GM18519 (cell line): ENCODE results near the gene AFMID.
A peak's percentile ranks its signal among the peaks of the same experiment; 100 is the strongest.
"Not testable (repeated sequence)": the region's sequence is repeated elsewhere in the genome, so short reads cannot be mapped to it uniquely, and the experiment has no call there.

Experiments
- ATAC-seq: cut with Tn5 transposase; IDR thresholded peaks from one replicate; pipeline ENCODE4 v1.9.1; 2021; ENCODE audit warnings: mild to moderate bottlenecking, moderate library complexity; ENCODE audit not compliant: unreplicated experiment, low FRiP score

AFMID gene, protein sequence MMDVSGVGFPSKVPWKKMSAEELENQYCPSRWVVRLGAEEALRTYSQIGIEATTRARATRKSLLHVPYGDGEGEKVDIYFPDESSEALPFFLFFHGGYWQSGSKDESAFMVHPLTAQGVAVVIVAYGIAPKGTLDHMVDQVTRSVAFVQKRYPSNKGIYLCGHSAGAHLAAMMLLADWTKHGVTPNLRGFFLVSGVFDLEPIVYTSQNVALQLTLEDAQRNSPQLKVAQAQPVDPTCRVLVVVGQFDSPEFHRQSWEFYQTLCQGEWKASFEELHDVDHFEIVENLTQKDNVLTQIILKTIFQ

DNA sequence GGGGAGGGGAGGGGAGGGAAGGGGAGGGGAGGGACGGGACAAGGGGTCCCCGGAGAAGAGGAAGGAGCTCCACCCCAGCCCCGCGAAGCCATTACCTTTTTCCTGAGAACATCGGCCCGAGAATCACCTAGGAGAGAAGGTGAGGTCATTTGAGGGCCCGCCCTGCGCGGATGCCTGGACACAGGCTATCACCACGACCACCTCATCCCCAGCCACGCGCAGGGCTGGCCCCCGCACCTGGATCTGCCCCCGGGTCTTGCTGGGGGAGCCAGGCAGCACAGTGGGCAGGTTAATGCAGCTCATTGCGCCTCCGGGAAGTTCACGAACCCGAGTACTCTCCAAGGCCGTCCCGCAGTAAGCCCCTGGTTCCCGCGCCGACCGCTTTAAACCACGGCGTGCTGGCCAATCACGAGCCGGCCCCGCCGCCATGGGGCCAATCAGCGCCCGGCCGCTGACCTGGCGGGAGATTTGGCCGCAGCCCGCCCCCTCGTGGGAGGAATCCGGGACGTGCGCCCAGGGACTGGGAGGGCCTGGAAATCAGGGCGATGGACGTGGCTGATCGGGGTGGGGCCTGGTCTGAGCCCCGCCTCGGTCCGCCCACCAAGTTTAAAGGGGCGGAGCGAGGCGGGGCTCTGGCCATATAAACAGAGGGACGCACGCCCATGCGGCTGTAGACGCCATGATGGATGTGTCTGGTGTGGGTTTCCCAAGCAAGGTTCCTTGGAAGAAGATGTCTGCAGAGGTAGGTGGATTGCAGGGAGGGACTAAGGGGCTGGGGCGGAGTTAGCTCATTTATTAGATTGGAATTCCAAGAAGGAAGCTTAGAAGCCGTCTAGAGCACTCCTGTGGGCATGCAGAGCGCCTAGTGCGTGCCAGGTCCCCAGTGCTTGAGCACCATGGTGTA, at the start of gene AFMID, which contains the start of gene TK1:
Gene AFMID (plus strand): TSS at position 671 of the 904 bp plus-strand sequence. CDS start 9 bp downstream, at position 680.
Gene TK1 (minus strand): TSS at position 361 of the 904 bp plus-strand sequence. CDS start 58 bp downstream, at position 303.
- ATAC-seq, result peak; percentile 71

DNA sequence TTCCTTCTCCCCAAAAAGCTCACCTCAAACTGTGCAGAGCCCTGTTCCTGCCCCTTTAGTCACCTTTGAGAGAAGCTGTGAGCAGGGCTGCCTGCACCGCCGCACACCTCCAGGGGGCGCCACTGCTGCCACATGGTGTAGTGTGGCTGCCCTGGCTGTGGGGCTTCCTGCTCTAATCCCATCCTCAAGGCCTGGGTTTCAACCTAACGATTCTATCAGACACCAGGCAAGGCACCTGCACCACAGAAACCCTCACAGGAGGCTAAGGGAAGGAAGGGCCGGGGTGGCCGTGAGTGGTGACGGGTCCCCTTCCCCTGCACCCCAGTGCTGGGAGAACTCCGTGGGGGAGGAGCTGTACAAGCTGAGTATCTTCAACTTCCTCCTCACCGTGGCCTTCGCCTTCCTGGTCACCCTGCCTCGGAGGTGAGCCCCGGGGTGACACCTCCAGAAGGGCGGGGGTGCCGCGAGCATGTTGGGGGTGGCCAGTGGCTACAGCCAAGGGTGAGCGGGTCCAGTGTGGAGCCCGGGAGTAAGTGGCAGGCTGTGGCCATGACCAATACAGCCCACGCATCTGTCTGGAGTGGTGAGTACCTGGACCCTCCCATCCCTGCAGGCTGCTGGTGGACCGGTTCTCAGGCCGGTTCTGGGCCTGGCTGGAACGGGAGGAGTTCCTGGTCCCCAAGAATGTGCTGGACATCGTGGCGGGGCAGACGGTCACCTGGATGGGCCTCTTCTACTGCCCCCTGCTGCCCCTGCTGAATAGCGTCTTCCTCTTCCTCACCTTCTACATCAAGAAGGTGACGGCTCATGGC, 49.6 kb upstream of the AFMID start:
- ATAC-seq, result no peak

DNA sequence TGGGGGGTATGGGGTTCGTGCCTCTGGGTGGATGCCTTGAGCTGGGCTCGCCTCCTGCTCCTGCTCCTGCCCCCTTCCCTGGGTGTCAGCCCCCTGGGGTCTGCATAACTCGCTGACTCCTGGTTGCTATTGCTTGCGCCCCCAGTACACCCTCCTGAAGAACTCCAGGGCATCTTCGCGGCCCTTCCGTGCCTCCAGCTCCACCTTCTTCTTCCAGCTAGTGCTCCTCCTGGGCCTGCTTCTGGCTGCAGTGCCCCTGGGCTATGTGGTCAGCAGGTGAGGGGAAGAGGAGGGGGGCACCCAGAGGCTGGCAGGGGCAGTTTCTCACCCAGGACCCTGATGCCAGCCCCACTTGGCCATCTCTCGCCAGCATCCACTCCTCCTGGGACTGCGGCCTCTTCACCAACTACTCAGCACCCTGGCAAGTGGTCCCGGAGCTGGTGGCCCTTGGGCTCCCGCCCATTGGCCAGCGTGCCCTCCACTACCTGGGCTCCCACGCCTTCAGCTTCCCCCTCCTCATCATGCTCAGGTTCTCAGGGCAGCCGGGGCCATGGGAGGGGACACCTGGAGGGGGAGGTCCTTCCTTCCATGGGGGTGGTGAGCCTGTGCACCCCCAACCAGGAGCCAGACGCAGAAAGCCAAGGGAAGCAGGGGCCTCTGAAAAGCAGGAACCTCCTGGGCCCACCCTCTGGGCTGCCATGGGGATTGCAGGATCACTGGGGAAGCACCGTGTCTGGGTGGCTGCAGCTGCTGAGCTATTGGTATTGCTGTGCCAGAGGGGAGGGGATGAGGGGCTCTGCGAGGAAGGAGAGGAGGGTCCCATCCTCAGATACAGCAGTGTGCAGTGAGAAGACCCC, 48.7 kb upstream of the AFMID start:
- no peak for ATAC-seq

DNA sequence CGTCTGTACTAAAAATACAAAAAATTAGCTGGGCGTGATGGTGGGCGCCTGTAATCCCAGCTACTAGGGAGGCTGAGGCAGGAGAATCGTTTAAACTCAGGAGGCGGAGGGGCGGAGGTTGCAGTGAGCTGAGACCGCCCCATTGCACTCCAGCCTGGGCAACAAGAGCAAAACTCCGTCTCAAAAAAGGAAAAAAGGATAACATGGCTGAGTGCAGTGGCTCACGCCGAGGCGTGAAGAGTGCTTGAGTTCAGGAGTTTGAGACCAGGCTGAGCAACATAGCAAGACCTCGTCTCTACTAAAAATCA, 47.3 kb upstream of the AFMID start:
- ATAC-seq, result not testable (repeated sequence)

DNA sequence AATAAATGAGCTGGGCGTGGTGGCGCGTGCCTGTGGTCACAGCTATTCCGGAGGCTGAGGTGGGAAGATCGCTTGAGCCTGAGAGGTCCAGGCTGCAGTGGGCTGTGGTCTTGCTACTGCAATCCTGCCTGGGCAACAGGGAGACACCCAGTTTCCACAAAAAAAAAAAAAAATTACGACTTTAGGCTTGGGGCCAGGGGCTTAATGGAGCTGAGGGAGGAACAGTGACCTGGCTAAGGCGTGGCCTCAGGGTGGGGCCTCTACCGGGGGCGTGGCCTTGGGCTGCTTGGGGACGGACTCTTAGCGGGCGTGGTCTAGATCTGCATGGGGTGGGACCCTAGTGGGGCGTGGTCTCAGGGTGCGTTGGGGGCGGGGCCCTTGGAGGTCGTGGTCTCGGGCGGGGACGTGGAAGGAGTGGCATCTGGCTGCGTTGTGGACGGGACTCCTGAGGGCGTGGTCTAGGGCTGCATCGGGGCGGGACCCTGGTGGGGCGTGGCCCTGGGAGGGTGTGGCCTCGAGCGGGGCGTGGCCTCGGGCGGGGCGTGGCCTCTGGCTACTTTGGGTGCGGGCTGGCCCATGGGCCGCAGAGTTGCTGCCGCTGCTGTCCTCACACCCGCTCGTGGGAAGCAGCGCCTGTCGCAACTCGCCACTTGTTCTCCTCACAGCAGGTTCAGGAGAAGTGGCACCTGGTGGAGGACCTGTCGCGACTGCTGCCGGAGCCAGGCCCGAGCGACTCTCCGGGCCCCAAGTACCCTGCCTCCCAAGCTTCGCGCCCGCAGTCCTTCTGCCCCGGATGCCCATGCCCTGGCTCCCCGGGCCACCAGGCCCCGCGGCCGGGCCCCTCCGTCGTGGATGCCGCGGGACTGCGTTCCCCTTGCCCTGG, 46.8 kb upstream of the AFMID start:
- peak; percentile 46 for ATAC-seq

DNA sequence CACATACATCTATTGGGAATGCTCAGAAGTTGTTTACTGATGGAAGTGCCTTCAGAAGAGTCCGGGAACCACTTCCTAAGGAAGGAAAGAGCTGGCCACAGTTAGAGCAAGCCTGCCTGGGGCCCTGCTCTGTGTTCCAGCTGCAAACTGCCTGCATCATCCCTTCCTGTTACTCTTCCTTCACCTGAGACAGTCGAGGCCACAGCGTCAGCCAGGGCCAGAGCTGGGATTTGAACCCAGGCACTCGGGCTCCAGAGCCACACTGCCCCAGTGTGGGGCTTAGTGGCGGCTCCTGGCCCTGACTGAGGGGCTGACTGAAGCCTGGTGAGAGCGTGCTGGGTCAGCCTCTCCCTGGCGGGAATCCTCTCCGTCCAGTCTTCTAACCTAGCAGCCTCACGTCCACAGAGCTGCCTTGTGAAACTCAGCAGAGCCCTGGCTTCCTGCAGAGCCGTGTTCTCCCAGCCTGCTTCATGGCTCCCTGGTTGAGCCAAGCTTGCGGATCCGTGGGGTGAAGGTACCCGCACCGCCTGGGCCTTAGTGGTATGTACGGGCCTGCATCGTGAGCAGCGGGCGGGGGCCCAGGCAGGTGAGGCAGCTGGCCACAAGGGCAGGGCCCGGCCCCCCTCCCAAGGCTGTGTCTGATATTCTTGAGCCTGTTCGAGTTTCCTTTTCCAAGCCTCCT, 45.6 kb upstream of the AFMID start:
- no peak for ATAC-seq

DNA sequence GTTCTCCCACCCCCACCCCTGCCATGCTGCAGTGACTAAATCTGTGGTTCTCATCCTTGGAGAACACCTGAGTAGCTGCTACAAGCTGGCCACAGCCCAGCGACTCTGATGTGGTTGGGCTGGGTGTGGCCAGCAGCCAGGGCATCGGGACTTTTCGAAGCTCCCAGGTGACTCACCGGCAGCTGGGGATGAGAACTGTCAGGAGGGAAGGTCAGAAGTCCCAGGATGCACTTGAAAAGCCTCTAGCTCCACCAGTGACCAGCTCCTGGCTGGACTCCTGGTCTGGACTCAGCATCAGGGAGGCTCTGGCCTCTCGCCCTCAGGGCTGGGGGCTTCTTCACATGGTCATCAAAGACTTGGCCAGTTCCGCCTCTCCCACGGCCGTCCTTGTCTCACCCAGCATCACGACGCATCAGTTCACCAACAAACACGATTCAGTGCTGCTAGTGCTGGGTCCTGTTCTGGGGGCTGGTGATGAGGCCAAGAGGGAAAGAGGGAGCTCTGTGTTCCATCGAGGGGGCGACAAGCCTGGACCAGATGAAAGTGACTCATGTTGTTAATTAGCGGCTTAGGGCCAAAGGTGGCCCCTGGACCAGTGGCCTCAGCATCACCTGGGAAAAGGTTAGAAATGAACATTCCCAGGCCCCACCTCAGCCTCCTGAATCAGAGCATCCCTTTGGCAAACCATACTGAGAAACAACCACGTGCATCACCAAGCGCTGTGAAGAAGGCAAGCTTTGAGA, 44.9 kb upstream of the AFMID start:
- ATAC-seq, result no peak

DNA sequence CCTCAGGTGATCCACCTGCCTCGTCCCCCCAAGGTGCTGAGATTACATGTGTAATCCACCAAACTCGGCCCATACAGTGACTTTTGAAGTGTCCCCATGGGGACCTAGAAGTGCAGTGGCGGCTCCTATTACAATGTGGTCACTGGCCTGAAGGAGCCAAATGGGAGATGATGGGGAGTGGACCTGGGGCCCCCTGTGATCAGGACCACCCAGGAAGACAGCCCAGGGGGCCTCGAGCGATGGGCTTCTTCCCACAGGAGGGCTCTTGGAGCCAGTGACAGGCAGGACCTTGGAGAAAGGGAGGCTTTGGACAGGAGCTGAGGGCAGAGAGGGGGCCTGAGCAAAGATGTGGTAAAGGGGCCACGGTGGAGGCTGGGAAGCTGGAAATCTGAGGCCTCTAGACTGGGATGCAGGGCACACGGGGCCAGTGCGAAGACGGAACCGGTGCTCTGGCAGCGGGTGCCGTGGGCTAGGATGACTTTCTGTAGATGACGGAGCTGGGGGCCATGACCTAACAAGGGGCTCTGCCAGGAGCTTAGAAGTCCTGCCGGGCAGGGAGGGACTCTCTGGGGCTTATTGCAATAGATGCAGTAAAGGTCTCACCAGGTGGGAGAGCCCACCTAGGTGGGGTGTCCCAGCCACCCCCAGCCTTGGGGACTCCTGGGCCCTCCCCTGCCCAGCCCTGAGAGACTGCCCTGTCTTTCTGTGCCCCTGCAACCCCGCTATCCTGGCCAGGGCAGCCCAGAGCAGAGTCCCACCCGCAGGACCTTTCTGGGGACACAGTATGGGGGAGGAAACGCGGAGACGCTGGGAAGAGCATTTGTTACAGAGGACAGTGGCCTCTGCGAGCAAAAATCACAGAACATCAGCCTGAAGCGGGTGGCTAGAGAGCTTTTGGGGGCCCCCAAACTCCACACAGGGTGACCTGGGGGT, 43.7 kb upstream of the AFMID start:
- ATAC-seq, result no peak

DNA sequence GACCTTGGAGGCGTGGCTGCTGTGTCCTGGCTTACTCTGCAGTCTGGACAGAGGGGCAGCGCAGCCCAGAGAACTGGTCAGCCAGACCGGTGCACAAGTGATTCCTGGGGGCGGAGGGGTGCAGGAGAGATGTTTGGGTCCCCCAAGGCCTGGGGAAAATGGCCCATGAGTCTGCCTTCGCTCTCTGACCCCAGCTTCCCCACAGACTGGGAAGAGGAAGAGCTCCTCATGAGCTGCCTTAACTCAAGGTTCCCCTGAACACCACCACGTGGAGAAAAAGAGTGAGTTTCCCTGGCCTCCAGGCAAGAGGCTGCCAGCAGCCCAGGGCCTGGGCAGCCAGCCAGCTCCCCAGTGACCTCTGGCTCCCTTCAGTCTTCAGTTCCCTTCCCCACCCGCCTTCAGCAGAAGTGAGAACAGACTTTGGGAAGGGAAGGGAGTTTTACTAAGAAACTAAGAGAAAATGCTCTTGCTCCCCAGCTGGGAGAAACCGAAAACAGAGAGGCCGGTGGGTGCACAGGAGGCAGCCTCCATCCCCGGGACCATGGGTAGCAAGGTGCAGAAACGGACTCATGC, 42.9 kb upstream of the AFMID start:
- no peak for ATAC-seq

DNA sequence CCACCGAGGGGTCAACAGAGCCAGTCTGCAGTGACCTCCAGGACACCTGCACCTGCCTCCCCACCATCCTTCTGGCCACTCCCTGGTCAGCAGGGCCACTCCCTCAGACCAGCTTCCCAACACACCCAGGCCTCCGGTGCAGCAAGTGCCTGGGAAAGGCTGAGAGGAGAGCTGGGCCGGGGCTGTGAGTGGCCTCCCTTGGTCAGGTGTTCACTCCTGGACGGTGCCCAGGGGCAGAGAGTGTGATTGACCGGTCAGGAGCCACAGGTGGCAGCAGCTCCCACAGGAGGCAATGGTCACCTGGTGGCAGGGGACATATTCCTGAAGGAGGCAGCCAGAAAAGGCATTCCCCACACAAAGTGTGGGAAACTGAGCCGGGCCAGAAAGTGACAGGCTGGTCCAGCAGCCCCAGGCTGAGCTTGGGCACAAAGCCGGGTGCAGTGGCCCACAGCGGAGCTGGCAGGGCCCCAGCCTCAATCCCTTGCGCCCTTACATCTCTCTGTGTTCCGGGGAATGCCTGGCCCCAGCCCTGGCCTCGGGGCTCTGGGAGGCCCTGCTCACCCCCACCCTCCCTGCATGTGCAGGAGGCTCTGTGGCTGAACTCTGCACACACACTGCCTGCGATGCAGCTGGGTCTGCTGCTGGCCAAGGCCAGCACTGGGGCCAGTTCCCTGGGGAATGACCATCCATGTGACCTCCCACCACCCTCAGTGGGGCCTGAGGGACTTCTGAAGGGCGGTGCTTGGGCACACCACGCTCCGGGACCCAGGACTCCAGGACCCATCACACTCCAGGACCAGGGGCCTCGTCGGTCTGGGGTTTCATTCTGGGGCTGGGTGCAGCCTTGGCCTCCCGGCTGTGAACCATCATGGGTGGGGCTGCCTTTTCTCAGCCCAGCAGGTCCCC, 42.2 kb upstream of the AFMID start:
- no peak for ATAC-seq

DNA sequence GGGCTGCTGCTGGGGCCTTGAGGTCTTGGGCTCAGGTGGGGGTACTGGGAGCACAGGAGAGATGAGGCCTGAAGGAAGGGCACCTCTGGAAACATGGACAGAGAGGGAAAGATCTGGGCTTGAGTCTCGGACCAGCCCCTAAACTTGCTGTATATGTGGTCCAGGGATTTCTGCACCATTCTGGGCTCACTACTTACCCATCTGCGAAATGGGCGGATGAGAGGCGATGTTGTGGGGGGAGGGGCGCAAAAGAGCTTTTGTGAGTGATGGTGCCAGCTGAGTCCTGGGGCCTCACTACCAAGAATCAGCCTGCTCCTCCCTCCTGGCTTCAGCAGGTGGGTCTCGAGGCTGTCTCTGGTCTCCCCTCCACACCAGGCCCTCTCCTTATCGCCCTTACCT, 40.7 kb upstream of the AFMID start:
- no peak for ATAC-seq

DNA sequence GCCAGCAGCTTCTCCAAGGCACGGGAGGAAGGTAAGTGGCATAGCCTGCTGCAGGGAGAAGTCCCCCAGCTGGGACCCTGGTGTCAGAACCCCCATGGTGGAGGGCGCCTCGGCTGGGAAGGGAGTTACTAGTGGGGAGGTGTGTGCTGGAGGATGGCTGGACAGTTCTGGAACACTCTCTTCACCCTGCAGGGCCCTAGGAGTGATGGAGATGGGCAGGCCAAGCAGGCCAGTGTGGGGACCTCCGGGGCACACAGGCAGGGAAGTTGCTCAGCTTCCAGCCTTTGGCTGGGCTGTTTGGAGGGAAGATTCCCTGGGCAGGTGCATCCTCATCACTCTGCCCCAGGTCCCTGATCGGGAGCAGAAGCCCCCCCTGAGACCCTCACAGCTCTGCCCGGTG, 40.3 kb upstream of the AFMID start:
- ATAC-seq, result no peak

DNA sequence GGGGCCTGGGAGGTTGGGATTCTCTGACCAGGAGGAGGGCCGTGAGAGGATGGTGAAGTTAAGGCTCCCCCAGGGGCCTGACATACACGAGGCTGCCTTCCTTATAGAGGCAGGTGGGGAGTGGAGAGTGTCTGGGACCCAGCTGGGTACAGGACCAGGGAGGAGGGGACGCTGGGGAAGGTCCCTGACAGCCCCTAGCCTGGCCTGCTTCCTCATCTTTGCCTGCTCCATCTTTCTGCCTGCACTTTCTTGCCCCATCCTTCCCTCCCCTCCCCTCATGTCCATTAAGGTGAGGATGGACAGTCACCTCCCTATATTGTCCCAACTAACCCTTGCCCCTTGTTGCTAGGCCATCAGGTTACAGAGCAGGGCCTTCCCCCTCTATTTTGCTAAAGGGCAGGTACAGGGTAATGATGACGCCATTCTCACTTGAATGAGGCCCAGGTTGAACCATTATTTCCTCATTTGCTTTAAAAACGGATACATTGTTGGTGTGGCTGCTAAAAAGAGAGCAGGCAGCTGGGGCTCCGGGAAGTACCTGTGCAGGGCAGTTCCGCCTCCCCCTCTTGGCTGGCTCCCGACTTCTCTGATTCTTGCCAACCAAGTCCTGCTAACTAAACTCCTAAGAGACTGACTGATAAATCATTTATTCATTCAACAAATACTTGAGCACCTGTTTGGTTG, 39.7 kb upstream of the AFMID start:
- no peak for ATAC-seq

DNA sequence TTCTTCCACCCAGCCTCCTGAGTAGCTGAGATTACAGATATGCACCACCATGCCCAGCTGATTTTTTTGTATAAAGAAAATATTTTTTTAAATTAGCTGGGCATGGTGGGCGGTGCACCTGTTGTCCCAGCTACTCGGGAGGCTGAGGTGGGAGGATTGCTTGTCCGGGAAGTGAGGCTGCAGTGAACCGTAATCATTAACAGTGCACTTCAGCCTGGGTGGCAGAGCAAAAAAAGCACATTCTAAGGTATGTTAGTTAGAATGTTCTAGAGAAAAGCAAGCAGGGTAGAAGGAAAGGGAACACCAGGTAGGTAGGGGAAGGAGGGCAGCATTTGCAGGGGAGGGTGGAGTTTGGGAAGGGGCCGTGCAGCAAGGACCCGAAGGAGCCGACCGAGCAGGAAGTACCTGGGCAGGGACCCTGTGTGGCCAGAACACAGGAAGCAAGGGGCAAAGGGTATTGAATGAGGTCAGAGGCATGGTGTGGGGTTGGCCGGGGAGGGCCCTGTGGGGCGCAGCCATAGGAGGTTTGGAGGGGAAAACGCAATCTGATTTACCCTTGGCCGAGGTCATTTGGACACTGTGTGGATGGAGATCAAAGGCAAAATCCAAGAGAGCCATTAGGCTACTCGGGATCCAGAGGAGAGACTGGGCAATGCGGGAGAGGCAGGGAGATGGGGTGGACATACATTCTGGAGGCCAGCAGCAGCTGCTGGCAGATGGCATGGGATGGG, 38.7 kb upstream of the AFMID start:
- ATAC-seq, result no peak
